ENCODE measurements around the gene RNASET2. TPM values are rescaled to one million over a fixed set of nuclear protein-coding genes. Genes with fewer than 3 reads are reported as not detected.
A peak's percentile ranks its signal among the peaks of the same experiment; 100 is the strongest.

RNASET2 gene
- polyA plus RNA-seq, 3 donors = 432 to 562 (median 493) TPM

DNA sequence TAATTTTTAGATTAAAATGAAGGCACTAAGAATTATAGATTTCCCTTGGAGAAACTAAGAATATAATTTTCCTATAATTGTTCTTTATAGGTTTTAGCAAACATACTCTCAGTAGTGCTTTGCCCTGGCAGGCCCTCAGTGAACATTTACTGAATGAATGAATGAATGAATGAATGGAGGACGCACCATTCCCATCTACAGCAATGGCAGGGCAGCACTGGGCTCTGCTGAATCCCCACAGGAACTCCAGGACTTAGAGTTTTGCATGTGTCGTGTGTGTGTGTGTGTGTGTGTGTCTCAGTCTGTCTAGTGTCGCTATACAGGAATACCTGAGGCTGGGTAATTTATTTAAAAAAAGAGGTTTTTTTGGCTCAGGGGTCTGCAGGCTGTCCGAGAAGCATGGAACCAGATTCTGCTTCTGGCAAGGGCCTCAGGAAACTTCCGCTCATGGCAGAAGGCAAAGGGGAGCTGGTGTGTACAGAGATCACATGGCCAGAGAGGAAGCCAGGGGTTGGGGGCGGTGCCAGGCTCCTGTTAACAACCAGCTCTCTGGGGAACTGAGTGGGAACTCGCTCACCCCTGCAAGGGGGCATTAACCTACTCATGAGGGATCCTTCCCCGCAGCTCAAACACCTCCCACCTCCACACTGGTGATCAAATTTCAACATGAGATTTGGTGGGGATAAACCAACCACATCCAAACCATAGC is 20.1 kb downstream of the RNASET2 start:
- WGBS (ENCODE audit: insufficient coverage) = 74% methylated on average over 5 of the region's 8 CpGs
- H3K79me2 ChIP-seq (ENCODE audit: insufficient read depth, low read length) = peaks cover 11% of the 10 kb centered on the region

DNA sequence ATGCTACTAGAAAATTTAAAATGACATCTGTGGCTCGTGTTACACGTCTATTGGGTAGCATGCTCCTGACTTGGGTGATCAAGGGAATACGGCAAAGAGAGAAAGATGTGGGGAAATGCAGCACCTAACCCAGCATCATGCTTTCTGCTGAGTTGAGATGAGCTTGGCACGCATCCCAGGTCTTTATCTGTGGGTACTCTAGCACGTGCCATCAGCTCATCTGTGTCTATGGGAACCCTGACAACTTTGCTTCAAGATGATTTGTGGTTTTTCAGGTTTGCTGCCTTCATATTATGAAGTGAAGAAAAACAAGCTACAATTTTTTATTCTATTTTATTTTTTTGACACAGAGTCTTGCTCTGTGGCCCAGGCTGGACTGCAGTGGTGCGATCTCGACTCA is 21.0 kb downstream of the RNASET2 start:
- Histone ChIP-seq H3K4me2 (replicated peaks; ENCODE audit: extremely low read depth, low read length, poor library complexity, severe bottlenecking) (no peak overlapping the region), H3K27ac (ENCODE audit: low read depth in 1 of 2, low read length in 2 of 2) (no peak overlapping the region), H3K4me3 (replicated peaks in 1 of 3; ENCODE audit: low read depth in 2 of 3, low read length in 3 of 3) (no peak overlapping the region), H3K4me1 (ENCODE audit: control insufficient read depth in 1 of 2, insufficient read depth in 2 of 2, low read length in 2 of 2) (no peaks in the 10 kb centered on the region), H3K9me3 (replicated peaks in 1 of 2; ENCODE audit: control insufficient read depth in 1 of 2, insufficient read depth in 1 of 2, low read length in 2 of 2) (no peaks in the 10 kb centered on the region), H3K9ac (ENCODE audit: insufficient read depth, low read length, poor library complexity, severe bottlenecking) (no peak overlapping the region), H4K20me1 (ENCODE audit: insufficient read depth, low read length) (peaks cover 99% of the 10 kb centered on the region), H3K27me3 (ENCODE audit: control insufficient read depth in 2 of 2, insufficient read depth in 2 of 2, low read length in 2 of 2) (no peaks in the 10 kb centered on the region), H2AFZ (ENCODE audit: insufficient read depth, low read depth, low read length, poor library complexity, severe bottlenecking) (no peak overlapping the region), H3K36me3 (replicated peaks in 1 of 2; ENCODE audit: control insufficient read depth in 1 of 2, insufficient read depth in 2 of 2, low read length in 2 of 2) (peaks cover 94 to 100% of the 10 kb centered on the region in 2 donors), H3K79me2 (ENCODE audit: insufficient read depth, low read length) (peaks cover 11% of the 10 kb centered on the region)
- H3K36me3 Mint-ChIP-seq = peaks cover 94 to 98% of the 10 kb centered on the region in 2 donors
- H3K4me1 Mint-ChIP-seq = peaks cover 1% of the 10 kb centered on the region
- WGBS (ENCODE audit: insufficient coverage) = 98% methylated on average over 6 of the region's 7 CpGs
- intact Hi-C loops (cut with micrococcal nuclease) = no loop called here
- peaks cover 0 to 5% (median 0%) of the 10 kb centered on the region in 7 donors for H3K9me3 Mint-ChIP-seq
- TF ChIP-seq CTCF (IDR thresholded peaks at IDR 0.05) = no peak
- H3K4me3 Mint-ChIP-seq = no peak overlapping the region
- no peaks in the 10 kb centered on the region for H3K27me3 Mint-ChIP-seq (ENCODE audit: low read depth in 3 of 3)
- no peak overlapping the region for H3K27ac Mint-ChIP-seq
- DNase-seq = no peak

More for the DNA sequence above, 20.1 kb downstream of the RNASET2 start:
- no peak for DNase-seq
- Histone ChIP-seq H3K27me3 (ENCODE audit: control insufficient read depth in 2 of 2, insufficient read depth in 2 of 2, low read length in 2 of 2) (no peaks in the 10 kb centered on the region), H3K4me2 (replicated peaks; ENCODE audit: extremely low read depth, low read length, poor library complexity, severe bottlenecking) (no peak overlapping the region), H4K20me1 (ENCODE audit: insufficient read depth, low read length) (peaks cover 99% of the 10 kb centered on the region), H2AFZ (ENCODE audit: insufficient read depth, low read depth, low read length, poor library complexity, severe bottlenecking) (no peak overlapping the region), H3K9ac (ENCODE audit: insufficient read depth, low read length, poor library complexity, severe bottlenecking) (no peak overlapping the region), H3K4me1 (ENCODE audit: control insufficient read depth in 1 of 2, insufficient read depth in 2 of 2, low read length in 2 of 2) (no peaks in the 10 kb centered on the region), H3K4me3 (replicated peaks in 1 of 3; ENCODE audit: low read depth in 2 of 3, low read length in 3 of 3) (no peak overlapping the region), H3K27ac (ENCODE audit: low read depth in 1 of 2, low read length in 2 of 2) (peak overlapping the region in 1 of 2 donors; percentile 43), H3K36me3 (replicated peaks in 1 of 2; ENCODE audit: control insufficient read depth in 1 of 2, insufficient read depth in 2 of 2, low read length in 2 of 2) (peaks cover 94 to 100% of the 10 kb centered on the region in 2 donors), H3K9me3 (replicated peaks in 1 of 2; ENCODE audit: control insufficient read depth in 1 of 2, insufficient read depth in 1 of 2, low read length in 2 of 2) (no peaks in the 10 kb centered on the region)
- Mint-ChIP-seq H3K4me3 (no peak overlapping the region), H3K27me3 (ENCODE audit: low read depth in 3 of 3) (no peaks in the 10 kb centered on the region), H3K36me3 (peaks cover 94 to 98% of the 10 kb centered on the region in 2 donors), H3K9me3 (peaks cover 0 to 5% (median 0%) of the 10 kb centered on the region in 7 donors), H3K27ac (peak overlapping the region in 2 of 7 donors; percentile 40 to 65), H3K4me1 (peaks cover 1% of the 10 kb centered on the region)
- no peak for TF ChIP-seq CTCF (IDR thresholded peaks at IDR 0.05)
- intact Hi-C loops (cut with micrococcal nuclease) = no loop called here

Measured in CD14-positive monocyte (primary cell).